GM20000 (cell line): ENCODE measurements around the gene TET1.
"Not testable (repeated sequence)": the region's sequence is repeated elsewhere in the genome, so short reads cannot be mapped to it uniquely, and the experiment has no call there.

Experiments
- DNase-seq: peaks from one replicate; pipeline ENCODE4 v3.0.0; 2012; ENCODE audit warnings: low spot score
- TF ChIP-seq, protein P1 (sequence below): IDR thresholded peaks from 2 replicates; pipeline ENCODE4 v1.5.1; 2012; ENCODE audit warnings: mild to moderate bottlenecking, control low read depth; ENCODE audit errors: extremely low read depth, missing control alignments

Gene TET1

DNA sequence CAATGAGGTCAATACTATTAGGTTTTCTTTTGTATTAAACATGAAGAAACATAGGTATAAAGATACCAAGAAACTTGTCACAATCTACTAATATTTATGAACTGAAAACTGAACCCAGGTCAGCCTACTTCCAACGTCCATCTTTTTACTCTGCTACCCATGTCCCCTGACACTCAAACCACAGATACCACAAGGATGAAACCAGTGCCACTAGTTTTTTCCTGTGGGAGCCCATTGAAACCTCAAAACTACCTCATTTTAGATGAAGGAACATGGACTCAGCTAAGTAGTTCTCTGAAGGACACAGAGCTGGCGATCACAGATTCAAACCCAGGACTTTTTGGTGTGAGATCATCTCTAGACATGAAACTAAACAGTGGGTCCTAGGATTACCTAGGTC, 6.8 kb downstream of the TET1 start:
- DNase-seq = no peak
- TF ChIP-seq, protein P1, sequence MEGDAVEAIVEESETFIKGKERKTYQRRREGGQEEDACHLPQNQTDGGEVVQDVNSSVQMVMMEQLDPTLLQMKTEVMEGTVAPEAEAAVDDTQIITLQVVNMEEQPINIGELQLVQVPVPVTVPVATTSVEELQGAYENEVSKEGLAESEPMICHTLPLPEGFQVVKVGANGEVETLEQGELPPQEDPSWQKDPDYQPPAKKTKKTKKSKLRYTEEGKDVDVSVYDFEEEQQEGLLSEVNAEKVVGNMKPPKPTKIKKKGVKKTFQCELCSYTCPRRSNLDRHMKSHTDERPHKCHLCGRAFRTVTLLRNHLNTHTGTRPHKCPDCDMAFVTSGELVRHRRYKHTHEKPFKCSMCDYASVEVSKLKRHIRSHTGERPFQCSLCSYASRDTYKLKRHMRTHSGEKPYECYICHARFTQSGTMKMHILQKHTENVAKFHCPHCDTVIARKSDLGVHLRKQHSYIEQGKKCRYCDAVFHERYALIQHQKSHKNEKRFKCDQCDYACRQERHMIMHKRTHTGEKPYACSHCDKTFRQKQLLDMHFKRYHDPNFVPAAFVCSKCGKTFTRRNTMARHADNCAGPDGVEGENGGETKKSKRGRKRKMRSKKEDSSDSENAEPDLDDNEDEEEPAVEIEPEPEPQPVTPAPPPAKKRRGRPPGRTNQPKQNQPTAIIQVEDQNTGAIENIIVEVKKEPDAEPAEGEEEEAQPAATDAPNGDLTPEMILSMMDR = no peak

DNA sequence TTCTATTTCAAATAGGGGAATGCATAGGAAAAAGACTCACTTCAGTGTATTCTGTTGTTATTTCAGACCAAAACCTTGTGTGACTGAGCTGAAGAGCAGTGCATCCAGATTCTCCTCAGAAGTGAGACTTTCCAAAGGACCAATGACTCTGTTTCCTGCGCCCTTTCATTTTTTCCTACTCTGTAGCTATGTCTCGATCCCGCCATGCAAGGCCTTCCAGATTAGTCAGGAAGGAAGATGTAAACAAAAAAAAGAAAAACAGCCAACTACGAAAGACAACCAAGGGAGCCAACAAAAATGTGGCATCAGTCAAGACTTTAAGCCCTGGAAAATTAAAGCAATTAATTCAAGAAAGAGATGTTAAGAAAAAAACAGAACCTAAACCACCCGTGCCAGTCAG, 12.0 kb downstream of the TET1 start:
- DNase-seq = no peak
- TF ChIP-seq, protein P1 = no peak

DNA sequence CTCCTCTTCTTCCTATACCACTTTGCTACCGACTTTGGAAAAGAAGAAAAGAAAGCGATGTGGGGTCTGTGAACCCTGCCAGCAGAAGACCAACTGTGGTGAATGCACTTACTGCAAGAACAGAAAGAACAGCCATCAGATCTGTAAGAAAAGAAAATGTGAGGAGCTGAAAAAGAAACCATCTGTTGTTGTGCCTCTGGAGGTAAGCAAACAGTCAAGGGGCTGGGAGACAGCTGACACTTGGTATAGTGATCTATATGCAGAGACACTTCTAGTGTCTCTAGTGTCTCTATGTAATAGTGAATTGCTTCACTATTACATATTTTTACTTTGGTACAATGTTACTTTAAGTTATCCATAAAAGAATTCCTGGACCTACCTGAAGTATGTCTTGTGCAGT, 13.9 kb downstream of the TET1 start:
- TF ChIP-seq, protein P1 = no peak
- no peak for DNase-seq

DNA sequence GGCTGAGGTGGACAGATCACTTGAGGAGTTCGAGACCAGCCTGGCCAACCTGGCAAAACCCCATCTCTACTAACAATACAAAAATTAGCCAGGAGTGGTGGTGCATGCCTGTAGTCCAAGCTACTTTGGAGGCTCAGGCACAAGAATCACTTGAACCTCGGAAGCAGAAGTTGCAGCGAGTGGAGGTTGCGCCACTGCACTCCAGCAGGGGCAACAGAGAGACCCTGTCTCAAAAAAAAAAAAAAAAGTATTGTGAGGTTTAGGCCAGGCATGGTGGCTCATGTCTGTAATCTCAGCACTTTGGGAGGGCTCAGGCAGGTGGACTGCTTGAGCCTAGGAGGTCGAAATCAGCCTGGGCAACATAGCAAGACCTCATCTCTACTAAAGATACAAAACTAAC, 16.0 kb downstream of the TET1 start:
- TF ChIP-seq, protein P1 = no peak
- DNase-seq = no peak

DNA sequence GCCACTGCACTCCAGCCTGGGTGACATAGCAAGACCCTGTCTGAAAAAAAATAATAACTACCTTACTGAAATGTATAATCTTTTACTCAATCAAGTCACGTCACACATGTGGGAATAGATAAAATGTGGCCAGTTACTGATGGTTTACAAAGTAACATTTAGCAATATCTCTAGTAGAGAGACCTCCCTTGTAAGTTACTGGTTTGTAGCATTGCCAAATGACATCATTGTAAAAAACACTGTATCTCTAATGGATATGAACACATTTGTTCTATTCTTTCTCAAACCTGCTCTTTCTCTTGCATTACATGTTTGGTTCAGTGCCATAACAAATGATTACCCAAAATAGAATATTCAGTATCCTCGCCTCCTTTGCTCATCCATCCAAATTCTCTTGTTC, 18.8 kb downstream of the TET1 start:
- TF ChIP-seq, protein P1 = no peak

DNA sequence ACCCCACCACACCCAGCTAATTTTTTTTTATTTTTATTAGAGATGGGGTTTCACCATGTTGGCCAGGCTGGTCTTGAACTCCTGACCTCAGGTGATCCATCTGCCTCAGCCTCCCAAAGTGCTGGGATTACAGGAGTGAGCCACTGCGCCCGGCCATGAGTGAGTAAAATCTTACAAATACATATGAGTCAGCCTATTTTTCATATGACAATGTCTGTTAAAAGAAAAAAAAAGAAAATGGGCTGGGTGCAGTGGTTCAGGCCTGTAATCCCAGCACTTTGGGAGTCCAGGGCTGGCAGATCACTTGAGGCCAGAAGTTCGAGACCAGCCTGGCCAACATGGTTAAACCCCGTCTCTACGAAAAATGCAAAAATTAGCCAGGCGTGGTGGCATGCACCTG, 24.1 kb downstream of the TET1 start:
- not testable (repeated sequence) for DNase-seq

More for the DNA sequence above, 18.8 kb downstream of the TET1 start:
- DNase-seq = no peak

DNA sequence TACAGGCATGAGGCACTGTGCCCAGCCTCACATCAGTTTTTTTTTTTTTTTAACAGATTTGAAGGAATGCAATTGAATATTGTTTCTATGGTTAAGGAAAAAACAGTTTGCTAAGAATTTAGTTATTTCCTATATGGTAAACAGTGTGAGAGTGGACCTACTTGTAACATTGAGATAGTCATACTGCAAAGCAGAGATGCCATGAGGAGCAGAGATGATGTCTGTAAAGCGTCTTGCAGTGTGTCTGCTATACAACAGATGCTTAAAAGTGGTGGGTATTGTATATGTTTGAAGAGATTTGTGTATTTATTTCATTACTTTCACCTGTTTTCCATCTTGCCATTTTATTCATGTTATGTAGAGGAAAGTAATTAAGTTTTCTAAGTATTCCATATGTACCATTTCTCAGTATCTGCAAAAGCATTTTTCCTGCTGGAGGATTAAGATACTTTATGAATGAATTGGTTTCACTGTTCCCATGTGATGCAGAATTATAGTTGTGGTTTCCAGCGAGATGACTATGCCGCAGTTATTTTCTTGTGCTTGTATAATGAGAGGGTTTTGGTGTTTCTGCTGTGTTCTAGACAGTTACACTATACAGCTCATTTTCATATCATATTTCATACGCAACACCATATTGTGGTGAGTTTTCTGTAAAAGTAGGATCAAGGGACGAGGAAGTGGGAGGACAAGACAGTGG, 26.6 kb downstream of the TET1 start:
- TF ChIP-seq, protein P1 = no peak

DNA sequence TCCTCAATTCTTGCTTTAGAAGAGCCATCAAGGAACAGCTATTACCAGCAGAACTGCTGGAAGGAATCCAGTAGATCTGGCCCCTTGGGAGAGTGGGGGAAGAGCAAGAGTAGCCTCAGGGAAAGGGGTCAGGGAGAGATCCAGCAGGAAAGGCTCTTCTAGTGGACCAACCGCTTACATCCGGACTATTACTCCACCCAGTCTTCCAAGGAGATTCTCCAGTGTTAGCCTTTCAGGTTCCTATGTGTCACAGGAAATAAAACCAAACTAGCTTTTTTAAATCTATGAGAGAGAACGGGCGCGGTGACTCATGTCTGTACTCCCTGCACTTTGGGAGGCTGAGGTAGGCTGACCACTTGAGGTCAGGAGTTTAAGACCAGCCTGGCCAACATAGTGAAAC, 34.3 kb downstream of the TET1 start:
- TF ChIP-seq, protein P1 = no peak
- no peak for DNase-seq

More for the DNA sequence above, 26.6 kb downstream of the TET1 start:
- DNase-seq = no peak
